Parathyroid adenoma (tissue), 2 donors: ENCODE measurements around the gene ABLIM2.

ENCODE experiments used
- H2AFZ ChIP-seq: fragments of 300-600 bp; sonication (generic); one replicate; pipeline ENCODE4 v1.7.0; 2017; ENCODE audit warnings: antibody characterized with exemption, mild to moderate bottlenecking
- H3K27ac ChIP-seq: fragments of 300-600 bp; sonication (generic); one replicate; pipeline ENCODE4 v1.7.0; 2017
- H3K27me3 ChIP-seq: fragments of 300-600 bp; sonication (generic); one replicate; pipeline ENCODE4 v1.7.0; 2017; ENCODE audit warnings: low read length; ENCODE audit not compliant: control insufficient read depth, insufficient read depth
- H3K36me3 ChIP-seq: fragments of 300-600 bp; sonication (generic); one replicate; pipeline ENCODE4 v1.7.0; 2017; ENCODE audit warnings: low read length; ENCODE audit not compliant: control insufficient read depth, insufficient read depth
- H3K4me1 ChIP-seq: fragments of 300-600 bp; sonication (generic); one replicate; pipeline ENCODE4 v1.7.0; 2017; ENCODE audit warnings: control low read depth
- H3K4me2 ChIP-seq: fragments of 300-600 bp; sonication (generic); one replicate; pipeline ENCODE4 v1.7.0; 2017; ENCODE audit warnings: low read length
- H3K4me3 ChIP-seq: fragments of 300-600 bp; sonication (generic); one replicate; pipeline ENCODE4 v1.7.0; 2017; ENCODE audit warnings: low read depth, low read length
- H3K79me2 ChIP-seq: fragments of 300-600 bp; sonication (generic); one replicate; pipeline ENCODE4 v1.7.0; 2017; ENCODE audit warnings: control low read depth
- H3K9ac ChIP-seq: fragments of 300-600 bp; sonication (generic); one replicate; pipeline ENCODE4 v1.7.0; 2017; ENCODE audit warnings: mild to moderate bottlenecking
- H3K9me3 ChIP-seq: fragments of 300-600 bp; sonication (generic); one replicate; pipeline ENCODE4 v1.7.0; 2017; ENCODE audit warnings: low read length; ENCODE audit not compliant: control insufficient read depth
- CTCF ChIP-seq: fragments of 300-600 bp; sonication (generic); IDR thresholded peaks from one replicate; pipeline ENCODE4 v1.7.0; 2017; ENCODE audit warnings: antibody characterized with exemption, mild to moderate bottlenecking
- donor health status: primary hyperparathyroidism.

Gene ABLIM2

GRCh38 chr4:8002525-8003309 lies 155.9 kb downstream of the ABLIM2 start:
- H3K36me3 ChIP-seq, result no peaks in the 10 kb centered on the region
- H3K27me3 ChIP-seq, result no peaks in the 10 kb centered on the region
- no peaks in the 10 kb centered on the region for H3K4me1 ChIP-seq
- H3K27ac ChIP-seq, result no peak overlapping the region
- H3K4me3 ChIP-seq, result no peak overlapping the region
- H3K9me3 ChIP-seq, result no peaks in the 10 kb centered on the region
- no peak overlapping the region for H2AFZ ChIP-seq
- H3K4me2 ChIP-seq, result no peak overlapping the region
- H3K9ac ChIP-seq, result no peak overlapping the region
- no peak for TF ChIP-seq CTCF
- no peaks in the 10 kb centered on the region for H3K79me2 ChIP-seq

- TF ChIP-seq CTCF, result no peak
- Histone ChIP-seq H3K4me2 (no peak overlapping the region), H3K36me3 (no peaks in the 10 kb centered on the region), H3K9ac (no peak overlapping the region), H2AFZ (no peak overlapping the region), H3K4me1 (no peaks in the 10 kb centered on the region), H3K9me3 (no peaks in the 10 kb centered on the region), H3K4me3 (no peak overlapping the region), H3K27me3 (no peaks in the 10 kb centered on the region), H3K27ac (no peak overlapping the region), H3K79me2 (no peaks in the 10 kb centered on the region)
Observed at GRCh38 chr4:8001564-8002355, 156.9 kb downstream of the ABLIM2 start.

GRCh38 chr4:8000721-8001491 lies 157.7 kb downstream of the ABLIM2 start:
- Histone ChIP-seq H3K9ac (no peak overlapping the region), H3K4me1 (no peaks in the 10 kb centered on the region), H3K4me2 (no peak overlapping the region), H3K27me3 (no peaks in the 10 kb centered on the region), H3K36me3 (no peaks in the 10 kb centered on the region), H3K4me3 (no peak overlapping the region), H2AFZ (no peak overlapping the region), H3K9me3 (no peaks in the 10 kb centered on the region), H3K79me2 (no peaks in the 10 kb centered on the region), H3K27ac (no peak overlapping the region)
- TF ChIP-seq CTCF, result no peak

- Histone ChIP-seq H3K27ac (no peak overlapping the region), H3K4me2 (no peak overlapping the region), H3K9me3 (no peaks in the 10 kb centered on the region), H3K79me2 (no peaks in the 10 kb centered on the region), H3K4me1 (no peaks in the 10 kb centered on the region), H2AFZ (no peak overlapping the region), H3K4me3 (no peak overlapping the region), H3K9ac (no peak overlapping the region), H3K27me3 (no peaks in the 10 kb centered on the region), H3K36me3 (no peaks in the 10 kb centered on the region)
- TF ChIP-seq CTCF, result no peak
Observed at GRCh38 chr4:8000247-8000646, 158.4 kb downstream of the ABLIM2 start.
